ENCODE measurements around the gene APOC3.

Gene APOC3

GRCh38 chr11:116807601-116808261 lies 22.0 kb upstream of the APOC3 start:
- no peak for DNase-seq

DNA sequence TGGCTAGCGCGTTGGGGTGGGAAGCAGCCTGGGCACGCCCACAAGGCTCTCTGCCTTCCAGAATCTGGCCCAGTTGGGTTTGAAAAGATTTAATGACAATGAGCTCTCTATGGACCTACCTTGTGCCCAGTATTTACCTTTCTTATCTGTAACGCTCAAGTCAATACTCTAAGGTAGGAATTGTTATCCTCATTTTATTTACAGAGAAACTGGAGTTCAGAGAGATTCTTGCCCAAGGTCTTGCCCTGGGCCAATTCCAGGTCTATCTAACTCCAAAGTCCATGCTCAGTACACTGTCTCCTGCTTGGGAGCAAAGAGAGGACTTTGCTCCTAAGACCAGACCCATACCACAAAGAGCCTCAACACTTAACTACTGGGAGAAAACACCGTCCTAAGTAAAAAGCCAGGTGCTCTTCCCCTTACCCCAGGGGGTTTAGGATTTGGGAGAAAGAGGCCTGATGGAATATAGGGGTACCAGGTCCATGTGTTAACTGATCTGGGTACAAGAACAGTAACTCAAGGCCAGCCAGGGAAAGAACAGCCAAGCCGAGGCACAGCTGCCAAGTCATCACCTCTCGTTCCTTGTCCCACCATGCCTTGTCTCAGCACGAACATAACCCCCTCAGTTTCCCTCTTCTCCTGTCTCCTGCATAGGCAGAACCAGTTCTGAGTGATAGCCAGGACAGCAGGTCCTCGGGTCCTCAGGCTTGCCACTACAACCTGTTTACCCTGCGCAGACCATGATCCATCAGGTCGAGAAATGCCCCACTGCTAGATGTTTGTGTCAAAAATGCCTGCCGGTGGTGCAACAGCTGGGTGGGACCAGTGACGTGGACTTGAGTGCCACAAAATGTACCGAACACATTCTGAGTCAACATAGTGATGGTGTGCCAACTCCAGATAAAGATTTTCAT lies 21.2 kb upstream of the APOC3 start:
- no peak for DNase-seq

DNA sequence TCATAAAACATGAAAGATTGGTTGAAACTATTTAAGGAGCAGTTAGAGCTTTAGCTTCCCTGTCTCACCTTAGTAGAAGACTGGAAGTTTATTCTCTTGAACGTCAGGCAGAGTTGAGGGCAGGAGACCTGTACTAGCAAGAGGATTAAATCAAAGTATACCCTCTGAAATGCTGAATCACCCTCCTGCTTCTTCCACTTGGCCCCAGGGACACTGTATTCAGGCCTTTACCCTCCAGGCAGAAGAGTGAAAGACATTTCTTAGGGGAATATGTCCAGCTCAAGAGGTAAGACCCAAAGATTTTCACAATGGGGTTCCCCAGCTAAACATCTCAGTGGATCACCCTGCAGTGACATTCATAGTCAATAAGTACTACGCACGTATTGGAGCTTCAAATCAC lies 18.5 kb upstream of the APOC3 start:
- DNase-seq = no peak

DNA sequence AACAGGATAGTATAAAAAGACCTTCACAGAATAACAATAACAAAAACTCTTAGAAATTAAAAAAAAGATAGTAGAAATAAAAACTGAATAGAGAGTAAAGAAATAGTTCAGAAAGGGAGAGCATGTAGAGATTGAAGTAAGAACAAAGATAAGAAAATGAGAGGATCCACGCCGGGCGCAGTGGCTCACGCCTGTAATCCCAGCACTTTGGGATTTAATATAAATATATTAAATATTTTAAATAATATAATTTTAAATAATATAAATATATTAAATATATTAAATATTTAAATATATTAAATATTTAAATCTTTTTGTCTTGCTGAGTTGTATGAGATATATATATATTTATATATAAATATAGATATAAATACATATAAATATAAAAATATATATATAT lies 17.6 kb upstream of the APOC3 start:
- DNase-seq = no peak

DNA sequence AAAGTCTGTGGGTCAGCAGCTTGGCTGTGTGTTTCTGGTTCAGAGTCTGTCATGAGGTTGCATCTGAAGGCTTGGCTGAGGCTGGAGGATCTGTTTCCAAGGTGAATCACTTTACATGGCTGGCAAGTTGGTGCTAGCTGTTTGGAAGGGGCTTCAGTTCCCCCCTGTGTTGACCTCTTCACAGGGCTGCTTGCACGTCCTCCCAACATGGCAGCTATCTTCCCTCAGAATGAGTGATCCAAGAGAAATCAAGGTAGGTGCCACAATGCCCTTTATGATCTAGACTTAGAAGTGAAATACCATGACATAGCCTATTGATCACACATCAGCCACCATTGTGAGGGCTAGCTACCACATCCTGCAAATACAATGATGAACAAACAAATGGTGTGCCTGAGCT lies 16.5 kb upstream of the APOC3 start:
- no peak for DNase-seq

GRCh38 chr11:116813781-116814471 lies 15.8 kb upstream of the APOC3 start:
- DNase-seq = no peak

DNA sequence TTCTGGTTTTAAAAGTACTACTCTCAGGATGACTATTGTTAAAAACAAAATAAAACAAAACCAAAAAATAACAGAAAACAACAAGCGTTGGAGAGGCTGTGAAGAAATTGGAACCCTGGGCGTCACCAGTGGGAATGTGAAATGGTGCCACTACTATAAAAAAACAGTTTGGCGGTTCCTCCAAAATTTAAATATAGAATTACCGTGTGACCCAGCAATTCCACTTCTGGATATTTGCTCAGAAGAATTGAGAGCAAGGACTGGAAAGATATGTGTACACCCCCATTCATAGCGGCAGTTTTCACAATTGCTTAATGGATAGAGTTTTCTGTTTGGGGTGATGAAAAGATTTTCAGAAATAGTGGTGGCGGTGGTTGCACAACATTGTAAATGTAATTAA lies 15.2 kb upstream of the APOC3 start:
- no peak for DNase-seq

GRCh38 chr11:116819049-116819448 lies 10.7 kb upstream of the APOC3 start:
- DNase-seq = no peak

DNA sequence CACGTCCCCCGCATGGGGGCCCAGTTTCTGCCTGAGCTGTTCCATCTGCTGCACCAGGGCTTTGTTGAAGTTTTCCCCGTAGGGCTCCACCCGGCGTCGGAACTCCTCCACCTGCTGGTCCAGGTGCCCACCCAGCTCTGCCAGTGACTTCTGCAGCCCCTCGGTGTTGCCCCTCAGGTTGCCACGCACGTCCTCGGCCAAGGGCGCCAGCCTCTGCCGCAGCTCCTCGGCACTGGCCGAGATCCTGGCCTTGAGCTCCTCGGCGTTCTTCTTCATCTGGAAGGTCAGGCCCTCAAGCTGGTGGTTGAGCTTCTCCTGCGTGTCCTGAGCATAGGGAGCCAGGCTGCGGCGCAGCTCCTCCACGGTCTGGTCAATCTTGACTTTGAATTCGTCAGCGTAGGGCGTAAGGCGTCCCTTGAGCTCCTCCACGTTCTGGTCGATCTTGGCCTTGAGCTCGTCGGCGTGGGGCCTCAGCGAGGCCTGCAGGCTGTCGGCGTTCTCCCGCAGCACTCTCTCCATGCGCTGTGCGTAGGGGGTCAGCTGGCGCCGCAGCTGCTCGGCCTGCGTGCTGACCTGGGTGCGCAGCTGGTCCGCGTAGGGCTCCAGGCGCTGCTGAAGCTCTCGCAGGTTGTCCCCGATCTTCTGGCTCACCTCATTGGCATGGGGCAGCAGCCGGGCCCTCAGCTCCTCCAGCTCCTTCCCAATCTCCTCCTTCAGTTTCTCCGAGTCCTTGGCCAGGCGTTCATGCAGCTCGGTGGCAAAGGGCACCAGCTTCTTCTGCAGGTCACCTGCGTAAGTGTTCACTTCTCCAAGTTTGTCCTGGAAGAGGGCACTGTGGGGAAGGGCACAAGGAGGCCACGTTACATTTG lies 8.4 kb upstream of the APOC3 start:
- DNase-seq = no peak

DNA sequence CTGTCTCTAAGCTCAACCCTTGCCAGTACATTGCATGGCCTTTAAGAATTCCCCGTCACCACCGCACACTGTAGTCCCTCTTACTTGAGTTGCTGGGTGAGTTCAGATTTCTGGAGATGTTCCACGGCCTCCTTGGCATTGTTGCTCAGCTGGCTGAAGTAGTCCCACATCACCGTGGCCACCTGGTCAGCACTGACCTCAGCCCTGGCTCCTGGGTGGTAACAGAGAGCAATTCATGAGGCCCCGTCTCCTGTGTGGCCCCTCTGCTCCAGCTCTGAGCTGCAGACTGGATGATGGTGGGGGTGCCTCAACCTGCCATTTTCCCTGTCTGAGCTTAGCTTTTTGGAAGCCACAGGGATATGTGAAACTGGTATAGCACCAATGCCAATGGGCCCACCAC lies 7.1 kb upstream of the APOC3 start:
- DNase-seq = no peak

DNA sequence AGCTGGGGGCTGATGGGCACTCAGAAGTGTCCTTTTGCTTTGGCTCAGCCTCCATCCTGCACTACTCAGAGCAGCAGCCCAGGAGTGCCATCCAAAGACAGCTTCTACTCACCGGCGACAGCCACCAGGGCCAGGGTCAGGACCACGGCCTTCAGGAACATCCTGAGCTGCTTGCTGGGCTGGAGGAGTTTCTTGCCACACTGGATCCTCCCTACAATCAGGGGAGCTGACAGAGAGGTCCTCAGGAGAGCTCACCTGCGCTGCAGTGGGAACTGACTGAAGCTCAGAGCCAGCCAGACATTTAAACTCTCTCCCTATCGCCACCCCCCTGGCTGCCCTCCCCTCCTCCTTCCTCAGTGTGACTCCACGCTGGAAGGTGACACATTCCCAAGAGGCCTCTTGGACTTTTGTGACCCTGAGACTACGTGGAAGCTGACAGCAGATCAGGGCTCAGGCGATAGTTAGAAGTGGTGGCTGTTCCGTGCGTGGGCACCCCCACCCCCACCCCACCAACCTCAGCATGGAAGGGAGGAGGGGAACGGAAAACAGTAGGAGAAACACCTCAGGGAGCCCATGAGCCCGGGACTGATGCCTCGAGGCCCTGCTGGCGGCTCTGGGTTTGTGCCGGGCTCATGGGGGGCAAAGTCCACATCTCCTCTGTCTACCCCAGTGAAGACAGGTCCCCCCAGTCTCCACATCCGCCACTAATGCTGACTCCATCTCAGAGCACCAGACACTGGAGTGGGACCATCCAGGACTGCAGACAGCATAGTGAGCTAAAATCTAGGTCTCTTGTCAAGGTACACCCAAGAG lies 6.5 kb upstream of the APOC3 start, which contains the start of gene APOA4:
APOA4 (minus strand) TSS at position 274 of the 813 bp plus-strand sequence; CDS start at position 161, 113 bp downstream.
- no peak for DNase-seq

GRCh38 chr11:116825434-116825833 lies 4.3 kb upstream of the APOC3 start:
- DNase-seq = no peak

DNA sequence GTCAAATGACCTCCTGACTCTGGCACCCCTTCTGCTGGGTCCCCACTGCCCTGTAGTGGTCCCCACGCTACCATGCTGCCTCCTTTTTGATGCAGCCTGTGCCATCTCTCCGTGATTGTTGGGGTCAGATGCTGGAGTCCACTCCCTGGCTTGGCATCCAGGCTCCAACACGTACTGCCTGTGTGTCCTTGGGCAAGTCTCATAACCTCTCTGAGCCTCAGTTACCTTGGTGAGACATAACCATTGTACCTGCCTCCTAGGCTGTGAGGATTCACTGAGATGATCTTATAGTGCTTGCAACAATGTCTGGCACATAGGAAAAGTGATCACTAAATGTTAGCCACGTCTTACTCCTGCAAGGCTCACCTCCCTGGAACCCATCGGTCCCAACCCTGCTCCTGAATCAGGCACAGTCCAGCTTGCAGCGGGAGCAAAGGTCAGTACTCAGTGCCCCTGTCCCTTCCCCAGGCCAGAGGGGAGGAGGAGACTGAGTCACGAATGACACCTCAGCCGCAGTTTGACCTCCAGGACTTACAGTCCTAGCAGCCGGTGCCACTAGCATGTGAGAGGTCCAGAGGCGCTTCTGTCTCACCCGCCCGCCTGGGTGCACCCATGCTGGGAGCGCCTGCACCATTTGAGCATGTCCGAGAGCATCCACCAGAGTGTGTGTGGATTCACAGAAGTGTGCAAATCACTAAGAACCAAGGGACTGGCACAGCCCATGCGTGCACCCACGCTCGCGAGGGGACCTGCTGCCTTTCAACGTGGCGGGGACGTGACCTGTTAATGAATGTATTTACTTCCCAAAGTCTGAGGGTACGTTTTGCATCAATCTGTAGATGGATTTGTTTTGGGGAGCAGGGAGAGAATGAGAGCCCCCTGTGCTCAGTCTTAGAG lies 3.6 kb upstream of the APOC3 start:
- no peak for DNase-seq

DNA sequence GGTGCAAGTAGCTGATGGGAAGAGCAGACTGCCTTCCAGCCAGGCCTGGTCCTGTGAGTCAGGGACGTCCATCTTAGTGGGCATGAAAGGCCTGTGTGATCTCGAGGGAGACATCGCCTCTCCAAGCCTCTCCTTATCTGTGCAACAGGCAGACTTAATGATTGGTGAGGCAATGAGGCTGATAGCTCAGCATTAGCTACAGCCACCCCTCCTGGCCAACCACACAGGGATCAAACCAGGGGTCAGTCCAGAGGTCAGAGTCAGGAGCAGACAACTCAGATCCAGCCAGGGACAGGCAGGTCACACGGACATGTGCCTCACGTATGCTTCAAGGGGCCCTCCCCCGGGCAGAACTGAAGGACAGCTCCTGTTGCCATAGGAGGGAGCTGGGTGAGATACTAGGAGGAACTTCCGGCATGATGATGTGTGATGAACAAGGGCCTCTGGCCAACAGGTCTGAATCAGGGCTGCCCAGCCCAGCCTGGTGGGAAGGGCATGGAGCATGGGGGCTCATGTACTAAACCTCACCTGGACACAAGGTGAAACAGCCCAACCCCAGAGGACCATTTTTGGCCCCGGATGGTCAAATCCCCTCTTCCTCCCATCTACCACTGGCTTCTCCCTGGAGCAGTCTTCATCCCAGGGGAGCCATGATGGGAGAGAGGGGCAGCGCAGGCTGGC lies 2.8 kb upstream of the APOC3 start:
- DNase-seq = no peak

DNA sequence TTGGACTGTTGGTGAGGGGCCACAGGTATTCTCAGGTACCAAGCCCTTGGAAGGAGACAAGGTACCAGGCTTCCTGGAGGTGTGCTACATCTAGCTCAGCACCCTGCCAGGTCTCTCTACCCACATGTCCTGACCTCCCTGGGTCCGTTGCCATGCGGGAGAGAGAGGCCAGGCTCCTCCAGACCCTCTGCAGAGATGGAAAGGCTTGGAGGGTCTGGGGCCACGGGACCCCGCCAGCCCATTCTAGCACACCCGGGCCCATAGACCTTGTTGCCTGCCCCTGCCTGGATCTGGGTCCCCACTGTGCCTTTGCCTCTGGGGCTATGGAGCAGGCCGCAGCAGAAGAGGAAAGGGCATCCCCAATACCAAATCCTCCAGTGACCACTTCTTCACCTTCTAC lies 2.2 kb upstream of the APOC3 start:
- DNase-seq = no peak

DNA sequence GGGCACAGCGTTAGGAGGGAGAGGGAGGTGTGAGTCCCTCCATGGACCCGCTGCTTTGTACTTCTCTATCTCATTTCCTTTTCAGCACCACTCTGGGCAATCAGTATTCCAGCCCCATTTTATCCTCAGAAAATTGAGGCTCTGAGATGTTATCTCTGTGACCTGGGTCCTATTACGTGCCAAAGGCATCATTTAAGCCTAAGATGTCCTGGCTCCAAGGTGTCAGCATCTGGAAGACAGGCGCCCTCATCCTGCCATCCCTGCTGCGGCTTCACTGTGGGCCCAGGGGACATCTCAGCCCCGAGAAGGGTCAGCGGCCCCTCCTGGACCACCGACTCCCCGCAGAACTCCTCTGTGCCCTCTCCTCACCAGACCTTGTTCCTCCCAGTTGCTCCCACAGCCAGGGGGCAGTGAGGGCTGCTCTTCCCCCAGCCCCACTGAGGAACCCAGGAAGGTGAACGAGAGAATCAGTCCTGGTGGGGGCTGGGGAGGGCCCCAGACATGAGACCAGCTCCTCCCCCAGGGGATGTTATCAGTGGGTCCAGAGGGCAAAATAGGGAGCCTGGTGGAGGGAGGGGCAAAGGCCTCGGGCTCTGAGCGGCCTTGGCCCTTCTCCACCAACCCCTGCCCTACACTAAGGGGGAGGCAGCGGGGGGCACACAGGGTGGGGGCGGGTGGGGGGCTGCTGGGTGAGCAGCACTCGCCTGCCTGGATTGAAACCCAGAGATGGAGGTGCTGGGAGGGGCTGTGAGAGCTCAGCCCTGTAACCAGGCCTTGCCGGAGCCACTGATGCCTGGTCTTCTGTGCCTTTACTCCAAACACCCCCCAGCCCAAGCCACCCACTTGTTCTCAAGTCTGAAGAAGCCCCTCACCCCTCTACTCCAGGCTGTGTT lies 829 bp upstream of the APOC3 start:
- no peak for DNase-seq

GRCh38 chr11:116830184-116830912 lies 641 bp downstream of the APOC3 start:
- no peak for DNase-seq

DNA sequence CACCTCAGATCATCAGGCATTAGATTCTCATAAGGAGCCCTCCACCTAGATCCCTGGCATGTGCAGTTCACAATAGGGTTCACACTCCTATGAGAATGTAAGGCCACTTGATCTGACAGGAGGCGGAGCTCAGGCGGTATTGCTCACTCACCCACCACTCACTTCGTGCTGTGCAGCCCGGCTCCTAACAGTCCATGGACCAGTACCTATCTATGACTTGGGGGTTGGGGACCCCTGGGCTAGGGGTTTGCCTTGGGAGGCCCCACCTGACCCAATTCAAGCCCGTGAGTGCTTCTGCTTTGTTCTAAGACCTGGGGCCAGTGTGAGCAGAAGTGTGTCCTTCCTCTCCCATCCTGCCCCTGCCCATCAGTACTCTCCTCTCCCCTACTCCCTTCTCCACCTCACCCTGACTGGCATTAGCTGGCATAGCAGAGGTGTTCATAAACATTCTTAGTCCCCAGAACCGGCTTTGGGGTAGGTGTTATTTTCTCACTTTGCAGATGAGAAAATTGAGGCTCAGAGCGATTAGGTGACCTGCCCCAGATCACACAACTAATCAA lies 2.2 kb downstream of the APOC3 start:
- DNase-seq = no peak
